SIG-M5 (cell line): ENCODE results near the gene HNRNPUL2.

Experiments used
- DNase-seq: peaks from one replicate; lab custom pipeline; 2025; lab: John Stamatoyannopoulos, UW

HNRNPUL2 gene

DNA sequence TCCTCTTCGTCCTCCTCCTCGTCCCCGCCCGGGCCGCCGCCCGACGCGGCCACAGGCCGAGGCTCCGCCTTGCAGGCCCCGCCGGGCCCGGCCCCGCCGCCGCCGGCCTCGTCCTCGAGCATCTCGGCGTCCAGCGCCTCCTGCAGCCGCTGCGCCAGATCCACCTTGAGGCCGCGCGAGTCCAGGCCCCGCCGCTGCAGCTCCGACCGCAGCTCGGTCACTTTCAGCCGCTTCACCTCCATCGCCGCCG is 417 bp downstream of the HNRNPUL2 start:
- DNase-seq: no peak

DNA sequence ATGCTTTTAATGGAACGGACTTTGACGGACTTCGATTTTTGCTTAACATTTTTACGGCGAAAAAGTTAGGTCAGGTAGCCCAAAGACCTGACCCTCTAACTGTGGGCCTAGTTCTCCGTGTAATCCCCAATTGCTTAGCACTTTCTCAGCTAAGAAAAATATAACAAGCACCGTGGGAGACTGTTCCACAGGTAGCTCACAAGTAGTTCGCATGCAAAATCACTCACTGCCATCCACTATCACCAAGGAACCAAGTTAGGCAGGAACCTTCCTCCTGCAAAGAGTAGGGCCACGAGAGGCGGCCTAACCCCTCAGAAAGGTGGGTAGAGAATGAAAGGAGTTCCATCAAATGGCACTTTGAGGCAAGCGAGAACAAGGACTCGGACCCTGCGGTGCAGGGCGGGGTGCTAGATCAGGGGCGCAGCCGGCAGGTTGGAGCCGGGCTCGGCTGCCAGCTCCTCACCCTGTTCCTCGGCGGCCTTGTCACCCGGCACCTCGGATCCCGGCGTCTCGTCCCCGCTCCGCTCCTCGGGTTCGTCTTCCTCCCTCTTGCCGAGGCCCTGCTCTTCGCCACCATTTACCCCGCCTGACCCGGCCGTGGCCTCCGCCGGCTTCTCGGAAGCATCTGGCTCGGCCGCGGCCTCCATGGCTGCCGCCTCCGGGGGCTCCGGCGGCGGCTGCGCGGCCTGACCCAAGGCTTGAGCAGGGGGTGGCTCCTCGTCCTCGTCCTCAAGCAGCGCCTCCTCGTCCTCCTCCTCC is 922 bp downstream of the HNRNPUL2 start:
- no peak for DNase-seq

DNA sequence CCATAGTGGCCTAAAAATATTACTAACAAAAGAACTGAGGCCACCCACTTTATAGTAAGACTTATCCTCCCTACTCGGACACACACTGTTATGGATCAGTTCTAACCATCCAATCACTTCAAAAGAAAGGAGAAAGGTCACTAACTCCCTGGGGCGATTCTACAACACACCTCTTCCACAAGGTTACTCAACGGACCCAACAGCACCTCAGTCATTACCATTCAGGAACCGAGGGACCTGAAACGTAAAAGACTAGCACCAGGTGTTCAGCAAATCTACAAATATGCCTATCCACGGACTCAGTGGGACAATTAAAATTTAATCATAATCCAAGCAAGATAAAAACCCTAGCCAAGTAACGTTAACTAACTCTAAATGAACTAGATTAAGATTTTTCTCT is 1.6 kb downstream of the HNRNPUL2 start:
- DNase-seq: no peak

DNA sequence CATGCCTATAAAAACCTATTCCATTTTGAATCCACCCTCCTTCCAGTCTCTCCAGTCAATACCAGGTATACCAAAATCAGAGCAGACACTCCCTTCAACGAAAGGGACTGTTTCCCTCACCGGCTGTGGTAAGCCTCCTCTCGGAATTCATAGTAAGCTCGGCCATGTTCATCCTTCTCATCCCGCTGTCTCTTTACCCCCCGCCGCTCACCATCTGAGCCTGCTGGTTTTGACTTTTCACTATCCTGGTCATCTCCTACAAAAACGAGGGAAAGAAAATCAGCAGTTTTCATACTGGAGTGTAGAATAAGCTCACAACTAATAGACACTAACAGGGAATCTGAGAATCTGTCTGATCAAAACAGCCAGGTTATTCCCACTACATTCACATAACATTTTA is 3.1 kb downstream of the HNRNPUL2 start:
- DNase-seq: no peak

DNA sequence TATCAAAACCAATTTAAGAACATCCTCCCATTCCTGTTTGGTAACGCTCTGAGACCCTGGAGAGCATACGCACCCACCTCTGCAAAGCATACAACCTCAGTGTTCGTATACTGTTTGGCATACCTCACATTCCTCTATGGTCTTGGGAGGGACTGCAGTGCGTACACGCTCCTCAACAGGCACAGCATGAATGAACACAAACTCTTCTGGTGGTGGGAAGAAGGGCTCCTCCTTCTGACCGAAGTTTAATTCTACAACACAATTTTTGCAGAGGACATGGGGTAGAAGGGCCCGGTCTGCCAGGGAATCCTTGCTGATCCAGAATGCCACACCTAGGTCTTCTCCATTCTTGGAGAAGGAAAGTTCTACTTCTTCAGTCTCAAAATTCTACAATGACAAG is 5.3 kb downstream of the HNRNPUL2 start:
- DNase-seq: no peak

DNA sequence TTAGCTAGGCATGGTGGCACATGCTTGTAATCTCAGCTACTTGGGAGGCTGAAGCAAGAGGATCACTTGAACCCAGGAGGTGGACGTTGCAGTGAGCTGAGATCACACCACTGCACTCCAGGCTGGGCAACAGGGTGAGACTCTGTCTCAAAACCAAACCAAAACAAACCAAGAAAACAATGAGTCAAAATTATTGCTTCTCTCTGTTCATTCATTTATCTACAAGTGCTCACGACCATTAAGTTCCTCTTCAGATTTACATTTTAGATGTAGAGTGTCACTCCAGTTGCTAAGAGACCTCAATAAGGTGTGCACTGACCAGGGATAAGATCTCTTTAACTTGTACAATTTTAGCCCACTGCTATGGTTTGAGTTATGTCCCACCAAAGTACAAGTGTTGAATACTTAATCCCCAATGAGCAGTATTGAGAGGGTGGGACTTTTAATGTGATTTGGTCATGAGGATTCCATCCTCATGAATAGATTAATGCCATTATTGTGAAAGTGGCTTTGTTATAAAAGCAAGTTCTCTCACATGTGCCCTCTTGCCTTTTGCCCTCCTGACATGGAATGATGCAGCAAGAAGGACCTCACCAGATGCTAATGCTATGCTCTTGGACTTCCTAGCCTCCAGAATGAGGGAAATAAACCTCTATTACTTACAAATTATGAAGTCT is 7.8 kb downstream of the HNRNPUL2 start:
- no peak for DNase-seq

DNA sequence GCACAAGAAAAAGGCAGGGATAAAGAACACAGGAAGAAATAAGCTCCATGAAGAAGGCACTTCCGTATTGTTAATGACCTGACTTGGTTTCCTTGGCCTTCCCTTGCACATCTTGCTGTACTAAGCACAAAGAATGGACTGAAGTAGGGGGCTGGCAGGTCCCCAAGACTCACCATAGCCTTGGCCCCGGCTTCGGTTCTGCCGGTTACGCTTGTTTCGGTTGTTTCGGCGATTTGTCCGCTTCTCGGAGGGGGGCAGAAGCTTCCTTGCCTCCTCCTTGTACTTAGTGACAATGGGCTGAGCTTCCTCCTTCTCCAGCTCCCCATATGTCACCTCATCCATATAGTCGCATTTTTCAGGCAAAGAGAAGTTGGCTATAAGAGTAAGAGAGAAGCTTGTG is 10.4 kb downstream of the HNRNPUL2 start:
- no peak for DNase-seq

DNA sequence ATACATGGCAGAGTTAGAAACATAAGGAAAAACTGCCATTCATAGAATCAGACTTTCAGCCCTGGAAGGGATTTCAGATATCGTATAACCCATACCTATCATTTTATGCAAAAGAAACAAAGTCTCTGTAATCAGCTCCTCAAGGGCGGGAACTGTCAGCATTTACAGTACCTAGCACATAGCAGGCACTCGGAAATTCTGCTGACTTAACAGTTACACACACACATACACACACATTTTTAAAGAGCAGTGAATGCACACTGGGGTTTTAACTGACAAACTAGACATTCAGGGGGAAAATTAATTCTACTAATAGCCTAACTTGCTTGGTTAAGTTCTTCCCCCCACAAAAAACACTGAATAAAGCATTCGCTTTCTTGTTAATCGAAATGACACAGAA is 11.1 kb downstream of the HNRNPUL2 start:
- DNase-seq: no peak

DNA sequence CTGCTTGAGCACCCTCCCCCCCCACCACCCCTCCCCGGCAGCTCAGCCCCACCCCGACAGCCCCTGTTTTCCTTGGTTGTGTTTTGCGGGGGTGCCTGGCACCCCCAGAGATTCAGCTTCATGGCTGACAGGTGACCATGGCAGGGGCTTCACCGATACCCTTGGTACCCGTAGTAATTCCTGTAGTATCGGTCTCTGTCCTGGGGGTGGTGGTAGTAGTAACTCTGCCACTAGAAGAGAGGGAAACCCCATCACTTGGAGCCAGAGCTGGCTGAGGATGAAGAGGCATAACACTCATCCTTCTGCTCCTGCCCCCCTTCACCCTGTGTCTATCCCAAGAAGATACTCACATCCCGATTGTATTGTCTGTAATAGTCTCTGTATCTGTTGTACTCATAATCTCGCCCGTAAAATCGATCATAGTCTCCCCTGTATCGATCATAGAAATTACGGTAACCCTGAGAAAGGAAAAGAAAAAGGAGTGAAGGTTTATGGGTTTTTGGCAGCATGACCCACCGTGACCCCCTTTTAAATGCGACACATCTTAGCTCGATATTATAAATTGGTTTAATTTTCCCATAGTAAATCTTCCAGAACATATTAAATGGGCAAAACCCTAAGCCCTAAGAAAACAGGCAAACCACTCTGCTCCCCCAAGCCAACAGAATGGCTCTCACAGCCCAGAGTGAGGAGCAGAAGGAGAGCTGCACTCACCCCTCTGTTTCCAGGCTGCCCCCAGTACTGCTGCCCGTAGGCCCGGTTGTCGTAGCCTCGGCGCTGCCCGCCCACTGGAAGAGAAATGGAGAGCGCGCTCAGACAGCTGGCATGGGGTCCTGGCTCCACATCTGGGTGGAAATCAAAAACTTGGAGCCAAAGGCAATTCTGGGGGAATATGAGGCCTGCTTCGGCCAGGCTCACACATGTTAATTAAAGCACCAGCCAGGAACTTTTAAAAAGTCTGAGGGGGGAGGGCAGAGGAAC is 11.8 kb downstream of the HNRNPUL2 start:
- no peak for DNase-seq

DNA sequence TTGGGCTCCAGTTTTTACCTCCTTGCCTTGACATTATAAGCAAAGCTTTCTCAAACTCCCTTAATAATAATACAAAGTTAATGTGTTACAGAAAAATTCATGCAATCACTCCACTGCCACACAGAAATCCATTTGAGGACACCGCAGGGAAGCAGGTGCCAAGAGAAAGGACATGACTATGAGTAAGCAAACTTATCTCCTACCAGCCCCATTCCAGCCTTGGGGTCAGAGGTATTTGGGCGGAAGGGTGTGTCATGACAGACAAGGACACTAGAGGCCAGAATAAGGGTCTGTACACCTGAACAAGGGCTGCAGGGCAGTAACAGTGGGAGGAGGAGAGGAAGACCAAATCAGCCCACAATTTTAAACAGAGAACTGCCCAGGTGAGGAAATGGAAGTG is 13.9 kb downstream of the HNRNPUL2 start:
- no peak for DNase-seq

DNA sequence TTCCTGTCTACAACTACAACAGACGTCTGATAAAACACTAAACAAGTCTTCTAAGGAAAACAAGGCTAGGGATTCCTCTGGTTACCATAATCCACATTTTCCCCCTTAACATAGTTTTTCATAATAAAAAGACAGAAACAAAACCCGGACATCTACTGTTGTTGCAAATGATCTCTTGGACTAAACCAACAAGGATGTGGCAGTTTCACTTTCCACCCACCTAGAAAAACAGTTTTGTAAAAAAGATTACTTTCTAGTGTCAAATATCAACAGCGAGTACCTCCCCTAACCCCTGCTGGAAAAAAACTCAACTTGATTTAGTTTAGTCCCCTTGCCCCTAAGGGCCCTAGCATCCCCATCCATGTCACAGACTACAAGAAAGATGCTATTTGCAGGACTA is 14.4 kb downstream of the HNRNPUL2 start:
- DNase-seq: no peak

DNA sequence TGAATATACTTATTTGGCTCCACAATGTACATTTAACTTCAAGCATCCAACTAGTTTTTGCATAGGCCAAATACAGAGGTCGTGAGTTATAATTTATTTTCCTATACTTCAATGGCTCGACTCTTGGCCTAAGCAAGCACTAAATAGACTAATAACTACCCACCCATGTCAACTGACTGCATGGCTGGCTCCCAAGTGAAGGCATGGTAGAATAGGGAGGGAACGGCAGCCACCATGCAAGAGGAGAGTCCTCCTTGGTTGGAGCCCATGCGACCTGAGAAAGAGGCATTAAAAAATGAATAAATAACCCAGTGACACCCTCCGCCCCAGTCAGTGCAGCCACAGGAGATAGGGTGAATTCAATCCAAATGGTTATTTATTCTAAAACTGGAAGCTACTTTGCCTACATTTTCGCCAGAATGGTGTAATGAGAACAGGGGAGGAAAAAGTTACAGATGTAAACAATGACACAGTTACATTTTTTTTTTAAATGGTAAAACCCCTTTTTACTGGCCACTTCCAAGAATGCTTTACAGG is 14.9 kb downstream of the HNRNPUL2 start:
- DNase-seq: no peak

DNA sequence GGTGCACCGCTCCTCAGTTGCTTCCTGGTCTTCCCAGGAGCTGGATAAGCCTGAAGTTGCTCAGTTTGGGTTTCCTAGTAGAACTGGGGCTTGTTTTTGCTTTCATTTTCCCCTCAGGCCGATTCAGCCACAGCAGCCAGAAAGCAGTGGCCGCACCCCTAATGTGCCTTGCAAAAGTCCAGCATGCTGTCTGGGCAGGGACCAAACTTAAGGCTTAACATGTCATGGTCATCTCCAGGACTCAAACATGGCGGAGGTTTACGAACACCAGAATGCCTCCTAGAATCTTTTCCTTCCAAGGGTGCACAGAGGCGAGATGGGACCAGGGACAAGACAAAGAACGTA is 17.3 kb downstream of the HNRNPUL2 start:
- DNase-seq: no peak

DNA sequence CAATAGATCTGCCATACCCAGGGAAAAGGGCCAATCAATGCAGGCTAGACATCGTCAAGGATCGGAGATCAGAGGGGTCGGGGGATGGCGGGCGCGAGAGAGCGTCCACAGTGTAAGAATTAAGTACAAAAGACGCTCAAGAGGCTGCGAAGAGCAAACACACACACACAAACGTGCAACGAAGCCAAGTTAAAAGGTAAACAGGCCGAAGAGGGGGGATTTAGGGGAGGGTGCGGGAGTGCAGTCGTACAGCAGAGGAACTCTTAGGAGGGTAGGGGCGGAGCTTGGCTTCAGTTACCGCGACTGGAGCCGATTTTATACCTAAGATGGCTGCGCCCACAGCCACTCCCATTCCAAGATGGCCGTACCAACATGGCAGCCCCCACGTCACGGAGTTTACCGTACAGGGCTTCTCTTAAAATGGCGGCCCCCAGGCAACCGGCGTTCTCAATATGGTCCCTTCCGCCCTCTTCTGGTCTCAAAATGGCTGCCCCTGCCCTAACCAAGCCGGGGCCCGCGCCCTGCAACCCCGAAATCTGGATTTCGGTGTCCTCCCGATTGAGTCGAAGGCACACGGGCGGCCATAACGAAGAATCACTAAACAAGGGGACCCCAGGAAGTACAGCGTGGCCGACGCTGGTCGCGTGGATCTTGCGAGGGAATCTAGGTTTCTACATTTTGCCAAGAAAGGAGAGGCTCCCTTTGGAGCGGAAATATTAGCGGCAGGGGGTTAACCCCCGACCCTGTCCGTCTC is 17.8 kb downstream of the HNRNPUL2 start:
- DNase-seq: peak; percentile 90

DNA sequence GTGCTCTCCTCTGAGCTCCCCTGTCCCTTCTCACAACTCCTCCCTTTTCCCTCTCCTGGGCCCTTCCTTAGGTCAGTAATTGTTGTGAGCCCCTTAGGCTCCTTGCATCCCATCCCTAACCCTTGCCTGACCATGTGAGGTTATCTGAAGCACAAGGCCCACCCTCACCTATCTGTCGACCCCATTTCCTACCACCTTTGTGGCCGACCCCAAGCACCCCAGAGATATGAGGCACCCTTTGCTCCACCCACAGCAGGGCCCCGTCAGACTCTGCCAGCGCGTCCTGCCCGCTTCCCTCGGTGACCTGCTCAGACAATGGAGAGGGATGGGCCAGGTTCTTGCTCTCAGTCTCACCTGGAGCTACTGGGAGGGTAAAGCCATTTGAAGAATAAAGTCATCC is 18.5 kb downstream of the HNRNPUL2 start:
- no peak for DNase-seq

DNA sequence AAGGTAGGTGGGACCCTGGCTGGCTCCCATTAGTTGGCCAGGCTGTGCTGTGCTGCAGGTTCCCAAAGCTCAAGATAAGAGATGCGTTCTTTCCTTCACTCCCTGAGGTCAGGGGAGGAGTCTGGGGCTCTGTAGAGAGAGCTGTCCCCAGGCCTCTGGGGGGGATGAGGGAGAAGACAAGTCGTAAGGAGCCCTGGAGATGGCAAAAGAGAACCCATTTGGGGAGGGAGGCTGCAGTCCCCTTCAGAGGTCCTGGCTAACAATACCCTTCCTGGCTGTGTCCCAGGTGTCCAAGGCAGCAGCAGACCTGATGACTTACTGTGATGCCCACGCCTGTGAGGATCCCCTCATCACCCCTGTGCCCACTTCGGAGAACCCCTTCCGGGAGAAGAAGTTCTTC is 18.9 kb downstream of the HNRNPUL2 start:
- DNase-seq: no peak

DNA sequence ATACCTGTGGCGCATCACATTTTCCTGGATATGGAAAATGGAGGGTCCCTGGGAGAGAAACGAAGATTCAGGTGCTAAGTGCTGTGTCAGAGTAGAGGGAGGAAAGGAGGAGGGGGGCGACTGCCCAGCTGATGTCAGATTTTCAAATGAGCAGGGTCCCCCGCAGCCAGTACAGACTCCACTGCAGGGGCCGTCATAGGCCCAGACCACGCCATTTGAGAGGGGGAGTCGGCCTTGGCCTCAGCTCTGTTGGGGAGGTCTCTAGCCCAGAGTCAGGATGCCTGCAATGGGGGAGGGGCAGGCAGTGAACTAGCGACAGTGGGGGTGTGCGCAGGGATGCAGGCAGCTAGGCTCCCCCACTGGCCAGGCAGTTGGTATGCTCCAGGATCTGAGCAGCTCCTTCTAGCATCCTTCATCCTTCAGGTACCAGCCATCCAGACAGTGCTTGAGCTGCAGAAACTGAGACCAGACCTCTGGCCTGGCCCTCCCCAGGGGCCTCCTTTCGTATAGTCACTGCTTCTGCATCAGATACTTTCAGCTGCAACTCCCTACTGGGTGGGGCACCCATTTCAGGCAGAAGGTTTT is 19.9 kb downstream of the HNRNPUL2 start, which contains the start of the genes BSCL2 and GNG3:
BSCL2 (minus strand) TSS at position 148 of the 585 bp plus-strand sequence. CDS start 229 bp downstream, outside the sequence.
GNG3 (plus strand) TSS at position 400 of the 585 bp plus-strand sequence. CDS start 620 bp downstream, outside the sequence.
- DNase-seq: no peak

DNA sequence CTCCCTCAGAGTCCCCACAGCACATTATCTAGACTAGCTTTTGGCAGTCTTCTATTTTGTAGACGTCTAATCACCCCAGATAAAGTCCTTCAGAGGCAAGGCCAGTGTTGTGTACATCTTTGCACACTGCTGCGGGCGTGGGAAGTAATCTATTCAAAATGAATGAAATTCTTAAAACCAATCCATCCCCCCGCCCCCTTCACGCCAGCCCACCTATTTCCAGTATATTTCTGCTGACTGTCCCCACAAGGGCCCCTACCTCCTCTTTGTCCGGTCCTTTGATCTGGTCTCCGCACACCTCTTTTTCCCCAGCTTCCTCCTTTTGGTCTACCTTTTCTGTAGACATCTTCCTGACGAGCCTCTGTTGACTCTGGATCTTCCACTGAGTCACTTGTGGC is 20.4 kb downstream of the HNRNPUL2 start:
- DNase-seq: no peak

DNA sequence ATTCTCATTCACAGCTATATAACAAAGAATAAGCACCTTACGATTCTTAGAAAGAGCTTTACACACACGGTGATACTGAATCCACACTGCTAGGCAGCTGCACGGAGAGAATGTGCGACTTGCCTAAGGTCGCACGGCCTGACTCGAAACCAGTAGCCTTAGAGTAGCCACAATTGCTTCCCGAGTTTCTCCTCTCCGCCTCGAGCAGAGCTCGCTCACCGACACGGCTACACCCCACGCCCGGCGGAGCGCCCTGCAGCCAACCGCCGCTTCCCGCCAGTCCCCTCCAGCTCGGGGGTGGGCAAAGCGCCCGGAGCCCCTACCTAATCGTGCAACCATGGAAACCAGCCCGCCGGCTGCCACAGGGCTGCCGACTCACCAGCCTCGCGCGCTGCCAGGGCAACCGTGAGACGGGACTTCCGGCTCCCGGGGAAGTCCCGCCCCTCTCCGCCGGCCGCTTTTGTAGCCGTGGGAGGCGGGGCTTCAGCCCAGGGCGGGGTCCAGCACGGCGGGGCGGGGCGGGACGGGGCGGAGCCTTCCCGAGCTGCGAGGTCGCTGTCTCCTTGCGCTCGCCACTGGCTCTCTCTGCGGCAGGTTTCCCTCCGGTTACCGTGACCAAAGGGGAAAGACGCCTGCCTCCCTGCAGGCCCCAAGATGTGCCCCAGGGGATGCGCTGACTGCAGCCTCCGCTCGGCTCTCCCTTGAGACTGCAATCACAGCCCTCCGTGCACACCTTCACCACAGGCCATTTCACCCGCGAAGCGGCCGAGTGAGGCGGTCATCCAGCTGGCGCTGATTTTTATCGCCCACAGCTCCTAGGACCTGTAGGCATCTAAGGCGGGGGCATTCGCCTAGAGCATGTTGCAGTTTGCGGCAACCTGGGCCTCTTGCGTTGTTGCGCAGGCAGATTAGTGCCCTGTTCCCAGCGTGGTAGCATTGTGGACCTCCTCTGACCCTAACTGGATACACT is 21.1 kb downstream of the HNRNPUL2 start:
- peak; percentile 38 for DNase-seq

DNA sequence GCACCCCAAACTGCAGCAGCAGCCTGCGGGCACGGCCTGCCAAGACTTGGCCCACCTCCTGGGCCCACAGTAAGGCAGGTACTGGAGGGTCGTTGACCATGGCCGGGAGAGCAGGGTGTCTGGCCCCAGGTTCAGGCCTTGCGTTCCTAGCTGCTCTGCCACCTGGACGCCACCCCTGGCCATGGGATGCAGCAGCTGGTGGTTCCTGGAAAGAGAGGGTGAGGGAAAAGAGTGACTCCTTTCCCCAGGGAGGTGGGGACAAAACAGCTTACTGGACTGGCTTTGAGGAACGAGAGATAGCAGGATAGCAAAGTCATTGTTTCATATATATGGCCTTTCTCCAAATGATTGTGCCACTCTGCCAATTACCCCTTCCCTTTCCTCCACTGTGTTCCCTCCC is 21.8 kb downstream of the HNRNPUL2 start:
- no peak for DNase-seq
